HL-60 (cell line): Measurements from ENCODE around the gene SMARCAL1.

Experiments used
- SPI1 ChIP-seq: IDR thresholded peaks from 2 replicates; pipeline ENCODE4 v1.6.1; 2012; ENCODE audit warnings: low read depth, mild to moderate bottlenecking, borderline replicate concordance
- TF ChIP-seq, protein P1 (sequence below): IDR thresholded peaks from one replicate; pipeline ENCODE4 v1.5.1; 2011; ENCODE audit warnings: low read length, control low read depth, inconsistent platforms; ENCODE audit not compliant: insufficient read depth

DNA sequence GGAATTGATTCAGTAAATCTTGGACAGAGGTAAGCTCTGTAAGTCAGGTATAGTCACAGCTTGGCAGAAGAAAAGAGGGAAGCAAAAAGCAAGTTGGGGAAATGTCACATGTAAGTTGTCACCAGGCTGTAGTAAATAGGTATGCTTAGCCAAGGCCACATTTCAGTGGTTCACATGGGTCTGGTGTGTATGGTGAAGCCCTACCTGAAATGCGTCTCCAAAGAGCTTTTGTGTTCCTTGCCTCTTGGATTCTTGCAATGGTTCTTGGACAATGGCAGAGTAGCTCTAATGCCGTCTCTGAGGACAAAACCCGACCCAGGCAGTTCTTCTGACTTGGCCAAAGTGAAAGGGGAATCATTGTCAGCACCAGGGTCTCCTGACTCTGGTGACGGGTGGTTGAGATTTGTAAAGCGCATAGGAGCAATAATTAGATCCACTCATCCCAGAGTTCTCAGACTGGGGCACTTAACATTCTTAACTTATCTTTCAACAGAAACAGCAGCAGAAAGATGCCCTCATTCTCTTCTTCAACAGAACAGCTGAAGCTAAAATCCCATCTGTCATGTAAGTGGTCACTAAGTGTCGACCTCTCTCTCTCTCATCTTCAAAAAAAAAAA, 51.9 kb downstream of the SMARCAL1 start:
- TF ChIP-seq, protein P1, sequence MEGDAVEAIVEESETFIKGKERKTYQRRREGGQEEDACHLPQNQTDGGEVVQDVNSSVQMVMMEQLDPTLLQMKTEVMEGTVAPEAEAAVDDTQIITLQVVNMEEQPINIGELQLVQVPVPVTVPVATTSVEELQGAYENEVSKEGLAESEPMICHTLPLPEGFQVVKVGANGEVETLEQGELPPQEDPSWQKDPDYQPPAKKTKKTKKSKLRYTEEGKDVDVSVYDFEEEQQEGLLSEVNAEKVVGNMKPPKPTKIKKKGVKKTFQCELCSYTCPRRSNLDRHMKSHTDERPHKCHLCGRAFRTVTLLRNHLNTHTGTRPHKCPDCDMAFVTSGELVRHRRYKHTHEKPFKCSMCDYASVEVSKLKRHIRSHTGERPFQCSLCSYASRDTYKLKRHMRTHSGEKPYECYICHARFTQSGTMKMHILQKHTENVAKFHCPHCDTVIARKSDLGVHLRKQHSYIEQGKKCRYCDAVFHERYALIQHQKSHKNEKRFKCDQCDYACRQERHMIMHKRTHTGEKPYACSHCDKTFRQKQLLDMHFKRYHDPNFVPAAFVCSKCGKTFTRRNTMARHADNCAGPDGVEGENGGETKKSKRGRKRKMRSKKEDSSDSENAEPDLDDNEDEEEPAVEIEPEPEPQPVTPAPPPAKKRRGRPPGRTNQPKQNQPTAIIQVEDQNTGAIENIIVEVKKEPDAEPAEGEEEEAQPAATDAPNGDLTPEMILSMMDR, result no peak
- no peak for TF ChIP-seq SPI1
